Measurements from ENCODE around the gene CD247.

Gene CD247

DNA sequence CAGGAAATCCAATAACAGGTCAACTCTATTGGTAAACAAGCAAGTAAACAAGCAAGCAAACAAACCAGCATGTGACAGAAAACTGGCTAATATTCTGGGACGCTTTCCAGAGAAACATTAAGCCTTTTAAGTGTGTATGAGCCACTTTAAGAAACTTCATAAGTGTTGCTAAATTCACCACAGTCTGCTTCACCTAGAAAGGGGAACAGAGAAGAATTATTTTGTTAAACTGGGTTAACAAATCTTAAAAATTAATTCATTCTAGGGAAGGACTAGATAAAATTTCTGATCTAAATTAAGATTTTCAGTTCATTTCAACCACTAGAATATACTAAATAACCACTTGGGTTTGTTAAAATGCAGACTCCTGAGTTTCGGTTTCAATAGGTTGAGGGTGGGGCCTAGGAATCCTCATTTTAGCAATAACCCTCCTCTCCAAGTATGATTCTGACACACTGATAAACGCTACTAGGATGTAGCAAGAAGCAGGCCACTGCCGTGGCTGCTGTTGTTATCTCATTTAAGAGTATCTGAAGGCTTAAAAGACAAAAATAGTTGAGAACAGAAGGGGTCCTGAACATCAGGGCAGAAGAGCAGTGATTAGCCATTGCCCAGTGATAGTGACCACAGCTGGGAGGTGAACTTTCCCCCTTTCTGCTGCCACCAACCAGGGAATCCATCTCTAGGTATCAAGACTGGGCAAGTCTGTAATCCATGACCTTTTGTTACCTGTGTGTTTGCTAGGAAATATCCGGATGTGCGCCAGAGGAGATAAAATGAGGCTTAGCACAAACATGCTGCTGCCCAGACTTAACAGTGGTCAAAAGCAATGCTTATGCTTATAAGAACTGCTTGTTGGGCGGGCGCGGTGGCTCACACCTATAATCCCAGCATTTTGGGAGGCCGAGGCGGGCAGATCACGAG lies 24.0 kb upstream of the CD247 start:
- DNase-seq (ENCODE audit: low read depth) = no peak

DNA sequence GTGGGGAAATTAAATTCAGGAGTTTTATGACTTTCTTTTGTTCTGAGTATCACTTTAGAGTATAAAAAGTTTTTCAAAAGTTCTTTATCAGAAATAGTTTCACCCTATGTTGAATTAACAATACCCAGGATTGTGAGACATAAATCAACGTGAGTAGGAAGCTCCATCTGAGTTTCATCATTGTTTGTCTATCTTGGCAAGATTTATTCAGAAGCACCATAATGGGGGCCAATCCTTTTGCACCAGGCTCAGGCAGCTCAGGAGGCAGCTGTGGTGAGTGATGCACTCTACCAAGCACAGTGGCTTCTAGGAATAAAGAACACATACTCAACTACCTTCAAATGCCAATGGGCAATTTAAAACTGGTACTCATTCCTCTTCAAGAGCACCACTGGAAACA lies 23.3 kb upstream of the CD247 start:
- no peak for DNase-seq (ENCODE audit: low read depth)

DNA sequence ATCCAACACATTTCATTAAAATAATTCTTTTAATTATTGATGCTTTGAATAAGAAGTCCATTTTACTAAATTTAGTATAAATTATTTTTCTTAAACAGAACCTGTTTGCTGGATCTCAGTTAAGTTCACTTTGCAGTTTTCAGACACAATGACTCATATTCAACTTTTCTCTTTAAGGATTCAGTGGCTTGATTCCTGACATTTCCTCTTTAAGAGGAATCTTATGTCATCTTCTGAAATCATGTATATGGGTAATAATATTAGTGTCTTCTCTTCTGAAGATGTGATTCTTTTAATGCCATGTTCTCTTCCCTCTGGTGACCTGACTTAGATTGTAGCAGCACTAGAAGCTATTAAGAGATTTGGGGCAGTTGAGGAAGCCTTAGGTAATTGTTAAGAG lies 22.7 kb upstream of the CD247 start:
- DNase-seq (ENCODE audit: low read depth) = no peak

DNA sequence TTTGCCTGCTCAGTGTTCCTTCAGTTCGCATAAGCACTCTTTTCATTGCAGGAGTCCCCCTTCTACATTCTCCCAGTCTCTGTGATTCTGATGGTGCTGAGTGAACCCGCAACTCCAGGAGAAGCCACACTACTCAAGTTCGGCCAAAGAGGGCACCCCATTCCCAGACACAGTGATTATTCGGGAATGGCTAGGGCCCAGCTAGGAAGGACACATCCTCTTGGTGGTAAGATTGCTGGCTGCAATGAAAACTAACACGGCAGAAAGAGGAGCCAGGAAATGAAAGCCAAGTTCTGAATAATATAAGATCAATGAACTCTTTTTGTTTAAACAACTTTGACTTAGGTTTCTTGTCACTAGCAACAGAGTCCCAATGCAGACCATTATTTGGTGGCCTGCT lies 20.3 kb upstream of the CD247 start:
- no peak for DNase-seq (ENCODE audit: low read depth)

DNA sequence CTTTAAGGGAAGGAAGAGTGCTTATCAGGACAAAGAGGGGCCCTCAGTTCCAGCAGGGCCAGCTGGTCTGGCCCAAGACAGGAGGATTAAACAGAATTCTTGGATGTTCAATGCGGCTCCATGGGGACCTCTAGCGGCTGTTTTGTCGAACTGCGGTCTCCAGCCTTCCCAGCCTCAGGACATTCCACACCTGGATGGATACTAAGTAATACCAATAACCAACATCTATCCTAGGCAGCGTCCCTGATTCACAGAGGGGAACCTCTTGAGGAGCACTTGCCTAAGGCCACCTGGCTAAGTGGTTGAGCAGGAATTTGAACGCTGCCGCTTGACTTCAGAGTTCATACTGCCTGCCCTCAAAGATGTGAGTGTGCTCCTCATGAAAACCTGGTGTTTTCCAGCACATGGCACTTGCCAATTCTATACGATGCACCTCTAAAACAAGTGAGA lies 15.5 kb upstream of the CD247 start:
- no peak for DNase-seq (ENCODE audit: low read depth)

- DNase-seq (ENCODE audit: low read depth) = no peak
Observed at GRCh38 chr1:167532964-167533824, 14.9 kb upstream of the CD247 start.

DNA sequence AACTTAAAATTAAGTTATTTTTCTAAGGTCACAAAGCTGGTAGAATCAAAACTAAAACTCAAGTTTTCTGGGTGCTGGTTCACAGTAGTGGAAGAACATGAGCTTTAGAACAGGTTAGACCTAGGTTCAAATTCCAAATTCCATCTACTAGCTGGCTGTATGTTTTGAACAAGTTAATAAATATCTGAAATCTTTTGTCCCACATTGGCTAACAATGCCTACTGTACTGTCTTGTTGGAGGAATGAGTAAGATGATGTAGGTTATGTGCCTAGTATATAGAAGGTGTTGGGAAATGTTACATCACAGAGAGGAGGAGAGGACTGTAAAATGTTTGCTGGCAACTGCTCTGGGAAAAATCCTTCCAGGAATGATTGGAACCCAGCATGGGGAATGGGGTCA lies 14.0 kb upstream of the CD247 start:
- no peak for DNase-seq (ENCODE audit: low read depth)

DNA sequence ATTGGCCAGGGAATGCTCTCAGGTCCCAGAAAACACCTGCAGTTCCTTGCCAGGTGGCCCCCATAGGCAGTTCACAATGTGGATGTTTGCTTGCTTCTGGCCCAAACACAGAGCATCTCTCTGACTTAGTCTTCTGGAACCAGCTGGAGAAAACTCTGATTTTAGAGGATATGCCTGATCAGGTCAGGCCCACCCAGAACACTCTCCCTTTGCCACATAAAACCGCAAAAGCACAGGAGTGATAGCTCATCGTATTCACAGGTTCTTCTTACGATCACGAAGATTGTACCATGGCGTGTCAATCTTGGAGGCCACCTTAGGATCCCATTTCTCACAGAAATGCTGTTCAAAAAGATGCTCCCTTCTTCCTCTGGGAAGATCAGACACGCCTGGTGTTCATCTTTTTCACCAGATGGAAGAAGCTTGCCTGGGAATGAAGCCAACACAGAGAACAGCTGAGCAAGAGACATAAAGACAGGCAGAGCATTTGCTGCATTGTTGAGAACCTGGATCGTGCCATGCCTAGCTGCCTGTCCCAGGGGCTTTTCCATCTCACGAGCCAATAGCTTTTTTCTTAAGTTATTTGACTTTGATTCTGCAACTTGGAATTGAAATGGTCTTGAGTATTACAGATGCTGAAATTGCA lies 11.6 kb upstream of the CD247 start:
- no peak for DNase-seq (ENCODE audit: low read depth)

DNA sequence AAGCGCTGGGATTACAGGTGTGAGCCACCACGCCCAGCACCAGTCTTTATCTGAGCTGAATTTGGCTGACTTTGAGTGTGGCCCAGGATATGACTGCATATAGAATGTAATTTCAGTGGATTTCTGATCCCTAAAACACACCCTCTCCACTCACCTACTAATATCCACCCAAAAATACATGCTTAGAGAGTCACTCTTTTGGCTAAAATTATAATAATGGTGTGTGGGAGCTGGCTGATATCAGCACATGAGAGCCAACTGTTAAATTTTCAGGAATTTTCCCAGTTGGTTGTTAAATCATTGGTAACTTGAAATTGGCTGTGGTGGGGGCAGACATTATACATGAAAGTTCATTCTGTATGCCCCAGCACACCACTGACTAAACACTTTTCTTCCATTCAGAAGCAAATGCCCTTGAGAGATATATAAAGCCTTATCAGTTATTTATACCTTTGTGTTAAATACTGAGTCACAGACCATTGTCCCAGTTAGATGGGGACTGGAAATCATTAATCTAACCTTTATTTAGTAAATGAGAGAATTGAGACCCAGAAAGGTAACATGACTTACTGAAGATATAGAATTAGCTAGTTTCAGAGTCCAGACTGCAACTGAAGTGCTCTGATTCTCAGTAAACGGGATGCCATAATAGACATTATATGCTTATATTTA lies 9.9 kb upstream of the CD247 start:
- no peak for DNase-seq (ENCODE audit: low read depth)

DNA sequence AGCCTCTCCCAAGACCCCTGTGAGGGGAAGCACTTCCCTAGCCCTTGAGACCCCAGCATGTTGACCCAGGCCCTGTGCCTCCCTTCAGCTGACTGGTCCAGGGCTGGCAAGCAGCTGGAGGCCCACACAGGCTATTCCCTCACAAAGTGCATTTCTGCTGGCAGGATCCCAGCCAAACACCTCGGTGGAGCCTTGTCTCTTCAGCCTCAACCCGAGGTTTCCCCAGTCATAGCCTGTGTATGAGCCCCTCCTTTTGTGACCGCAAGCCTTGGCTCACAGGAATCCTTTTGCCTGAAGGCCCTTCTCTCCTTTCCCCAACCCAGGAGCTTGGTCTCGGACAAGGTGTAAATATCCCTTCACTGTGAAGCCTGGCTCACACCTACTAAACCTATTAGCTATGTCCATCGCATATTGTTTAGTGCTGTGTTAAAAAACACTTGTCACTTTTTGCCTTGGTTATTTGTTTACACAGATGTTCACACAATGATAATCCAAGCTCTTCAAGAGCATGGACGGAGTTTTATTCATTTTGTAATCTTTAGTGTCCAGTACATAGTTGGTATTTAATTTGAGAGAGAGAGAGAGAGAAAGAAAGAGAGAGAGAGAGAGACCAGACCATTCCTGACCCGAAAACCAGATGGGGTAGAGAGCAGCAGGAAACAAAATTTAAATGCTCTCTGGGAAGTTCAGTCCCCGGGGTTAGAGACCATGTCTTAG lies 8.5 kb upstream of the CD247 start:
- DNase-seq (ENCODE audit: low read depth) = no peak

- no peak for DNase-seq (ENCODE audit: low read depth)
Observed at GRCh38 chr1:167524651-167525050, 6.3 kb upstream of the CD247 start.

GRCh38 chr1:167522246-167522645 lies 3.9 kb upstream of the CD247 start:
- DNase-seq (ENCODE audit: low read depth) = no peak

GRCh38 chr1:167520711-167521206 lies 2.4 kb upstream of the CD247 start:
- no peak for DNase-seq (ENCODE audit: low read depth)

DNA sequence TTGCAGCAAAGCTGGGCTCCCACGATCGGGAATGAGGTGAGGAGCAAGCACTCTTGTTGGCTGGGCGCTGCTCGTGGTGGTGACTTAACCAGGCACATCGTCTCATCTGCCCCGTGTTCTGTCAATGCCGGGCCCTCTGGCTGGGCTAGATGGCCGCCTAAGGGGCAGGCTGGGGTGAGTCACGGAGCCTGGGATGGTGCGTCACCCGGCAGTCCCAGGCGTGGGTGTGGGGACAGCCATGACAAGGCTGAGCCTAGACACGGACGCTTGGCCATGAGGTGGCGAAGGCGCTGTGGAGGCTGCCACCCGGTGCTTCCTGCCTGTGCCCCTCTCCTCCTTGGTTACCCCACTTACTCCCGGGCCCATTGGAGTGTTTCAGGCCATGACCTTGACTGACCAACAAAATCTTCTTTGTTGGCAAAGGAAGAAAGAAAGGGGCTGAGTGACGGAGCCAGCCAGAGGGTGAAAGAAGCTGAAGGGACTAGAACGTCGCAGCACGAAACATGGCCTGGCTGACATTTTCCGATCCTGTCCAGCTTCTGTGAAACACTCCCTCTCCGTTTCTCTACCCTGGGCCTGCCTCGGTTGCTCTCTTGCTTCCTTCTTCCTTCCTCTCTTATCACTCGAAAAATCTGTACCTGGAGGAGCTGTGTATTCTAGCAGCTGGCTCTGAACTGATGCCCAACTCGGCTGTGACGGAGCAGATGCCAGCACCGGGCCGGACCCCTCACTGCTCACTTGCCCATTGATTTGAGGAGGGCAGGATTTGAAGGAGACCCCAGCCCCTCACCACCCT lies 596 bp downstream of the CD247 start:
- DNase-seq (ENCODE audit: low read depth) = no peak

DNA sequence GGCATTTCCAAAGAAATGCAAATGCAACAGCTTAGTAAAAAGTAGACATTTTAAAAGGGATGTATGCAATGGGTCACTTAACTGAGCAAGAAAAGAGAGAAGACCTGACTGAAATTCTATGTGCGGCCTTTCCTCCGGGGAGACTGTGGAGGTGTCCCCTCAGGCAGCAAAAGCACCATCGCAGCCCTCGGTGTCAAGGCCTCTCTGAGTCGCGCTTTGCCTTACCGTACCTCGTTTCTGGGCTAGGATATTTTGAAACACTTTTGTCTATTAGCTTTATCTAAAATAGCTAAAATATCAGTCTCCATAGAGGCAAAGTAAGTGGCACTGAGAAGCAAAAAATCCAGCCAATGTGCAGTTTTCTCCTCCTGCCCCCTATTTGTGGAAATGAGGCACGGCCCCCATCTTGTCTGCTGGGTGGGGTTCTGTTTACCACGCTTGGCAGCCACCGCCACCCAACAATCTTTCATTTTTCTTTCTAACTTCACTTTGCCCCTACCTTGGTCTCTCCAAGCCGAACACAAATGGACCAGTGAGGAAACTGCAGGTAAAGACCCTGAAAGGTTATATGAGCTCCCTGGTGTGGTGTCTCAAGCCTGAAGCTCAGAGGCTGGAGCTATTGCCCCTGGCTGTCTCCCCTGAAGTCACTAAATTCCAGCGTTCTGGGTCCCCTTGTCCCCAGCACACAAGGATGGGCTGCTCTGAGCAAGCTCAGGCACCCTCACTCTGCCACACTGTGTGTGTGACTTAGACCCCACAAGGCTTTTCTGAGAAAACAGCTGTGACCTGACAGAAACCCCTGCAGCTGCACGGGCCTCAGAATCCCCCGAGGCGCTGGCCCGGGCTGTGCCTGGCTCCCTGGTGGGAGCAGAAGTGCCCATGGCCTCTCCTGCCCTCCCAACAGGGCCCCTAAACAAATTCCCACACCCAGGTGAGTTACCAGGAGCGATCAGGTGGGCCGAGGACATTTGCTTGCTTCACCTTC lies 1.6 kb downstream of the CD247 start:
- DNase-seq (ENCODE audit: low read depth) = no peak

DNA sequence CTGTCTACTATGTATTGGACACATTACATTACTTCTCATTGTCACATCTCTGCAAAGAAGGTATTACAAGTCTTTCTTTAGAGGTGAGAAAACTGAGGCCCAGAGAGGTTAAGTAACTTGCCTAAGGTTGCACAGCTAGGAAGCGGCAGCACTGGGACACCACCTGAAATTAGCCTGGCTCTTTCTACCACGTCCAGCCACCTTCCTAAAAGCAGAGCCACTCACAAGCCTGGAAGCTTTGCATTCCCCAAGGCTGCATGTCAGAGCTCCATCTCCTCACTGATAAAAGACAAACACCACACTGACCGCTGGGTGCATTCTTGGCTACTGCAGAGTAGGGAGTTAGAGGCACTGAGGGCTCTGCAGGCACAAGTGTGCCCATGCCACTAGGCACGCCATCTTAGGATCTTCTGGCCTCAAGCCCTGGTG lies 2.4 kb downstream of the CD247 start:
- DNase-seq (ENCODE audit: low read depth) = no peak

GRCh38 chr1:167515461-167515860 lies 2.9 kb downstream of the CD247 start:
- DNase-seq (ENCODE audit: low read depth) = no peak

- no peak for DNase-seq (ENCODE audit: low read depth)
Observed at GRCh38 chr1:167514288-167514687, 4.0 kb downstream of the CD247 start.

- DNase-seq (ENCODE audit: low read depth) = no peak
Observed at GRCh38 chr1:167512046-167512654, 6.2 kb downstream of the CD247 start.

Data from GM04503 (cell line).